HG03575 (cell line): Measurements from ENCODE around the gene BAG5.
"Not testable (repeated sequence)": the region's sequence is repeated elsewhere in the genome, so short reads cannot be mapped to it uniquely, and the experiment has no call there.

Experiments
- ATAC-seq: cut with Tn5 transposase; IDR thresholded peaks from one replicate; pipeline ENCODE4 v1.9.1; 2021; ENCODE audit not compliant: unreplicated experiment, insufficient number of reproducible peaks, low FRiP score; ENCODE audit errors: extremely low read depth

BAG5 gene

DNA sequence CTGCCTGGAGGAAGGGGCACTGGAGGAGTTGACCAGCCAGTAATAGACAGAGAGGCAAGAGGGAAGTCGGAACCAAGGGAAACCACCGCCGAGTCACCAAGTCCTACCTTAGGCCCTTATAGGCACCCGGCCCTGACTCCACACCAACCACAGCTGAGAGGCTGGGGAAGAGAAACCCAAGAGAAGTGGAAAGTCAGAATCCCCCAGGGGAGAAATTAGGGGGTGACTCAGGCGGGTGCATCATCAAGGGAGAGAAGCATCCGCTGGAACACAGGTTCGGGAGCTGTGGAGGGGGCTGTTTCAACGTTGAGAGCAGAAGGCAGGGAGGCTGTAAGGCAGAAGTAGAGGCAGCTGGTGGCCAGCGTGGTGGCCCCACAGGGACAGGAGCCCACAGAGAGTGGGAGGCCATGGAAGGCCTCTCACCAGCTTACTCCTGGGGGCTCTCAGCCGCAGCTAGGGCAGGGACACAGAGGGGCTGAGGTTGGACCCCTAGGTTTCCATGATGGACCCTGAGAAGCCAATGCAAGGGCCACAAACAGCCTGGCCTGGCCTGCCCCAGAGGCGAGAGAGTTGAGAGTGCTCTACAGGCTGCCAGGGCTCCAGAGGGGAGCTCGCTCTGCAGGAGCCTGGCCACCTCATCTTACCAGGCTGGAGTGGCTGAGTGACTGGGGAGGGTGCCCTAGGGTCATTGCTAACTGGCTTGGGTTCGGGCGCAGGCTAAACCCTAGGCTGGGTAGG, 34.9 kb downstream of the BAG5 start:
- ATAC-seq = no peak

DNA sequence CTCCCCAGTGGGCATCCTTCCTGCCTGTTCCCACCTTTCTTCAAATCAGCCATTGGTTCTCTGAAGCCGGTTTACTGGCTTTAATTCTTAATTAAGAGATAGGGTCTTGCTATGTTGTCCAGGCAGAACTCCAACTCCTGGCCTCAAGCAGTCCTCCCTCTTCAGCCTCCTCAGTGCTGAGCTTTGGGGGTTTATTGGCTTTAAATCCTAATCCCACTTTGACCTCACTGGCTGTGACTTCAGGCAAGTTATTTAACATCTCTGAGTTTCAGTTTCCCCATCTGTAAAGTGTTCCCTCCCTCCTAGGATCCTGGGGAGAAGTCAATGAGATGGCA, 35.6 kb downstream of the BAG5 start:
- no peak for ATAC-seq

GRCh38 chr14:103526247-103526913, 36.1 kb downstream of the BAG5 start:
- no peak for ATAC-seq

DNA sequence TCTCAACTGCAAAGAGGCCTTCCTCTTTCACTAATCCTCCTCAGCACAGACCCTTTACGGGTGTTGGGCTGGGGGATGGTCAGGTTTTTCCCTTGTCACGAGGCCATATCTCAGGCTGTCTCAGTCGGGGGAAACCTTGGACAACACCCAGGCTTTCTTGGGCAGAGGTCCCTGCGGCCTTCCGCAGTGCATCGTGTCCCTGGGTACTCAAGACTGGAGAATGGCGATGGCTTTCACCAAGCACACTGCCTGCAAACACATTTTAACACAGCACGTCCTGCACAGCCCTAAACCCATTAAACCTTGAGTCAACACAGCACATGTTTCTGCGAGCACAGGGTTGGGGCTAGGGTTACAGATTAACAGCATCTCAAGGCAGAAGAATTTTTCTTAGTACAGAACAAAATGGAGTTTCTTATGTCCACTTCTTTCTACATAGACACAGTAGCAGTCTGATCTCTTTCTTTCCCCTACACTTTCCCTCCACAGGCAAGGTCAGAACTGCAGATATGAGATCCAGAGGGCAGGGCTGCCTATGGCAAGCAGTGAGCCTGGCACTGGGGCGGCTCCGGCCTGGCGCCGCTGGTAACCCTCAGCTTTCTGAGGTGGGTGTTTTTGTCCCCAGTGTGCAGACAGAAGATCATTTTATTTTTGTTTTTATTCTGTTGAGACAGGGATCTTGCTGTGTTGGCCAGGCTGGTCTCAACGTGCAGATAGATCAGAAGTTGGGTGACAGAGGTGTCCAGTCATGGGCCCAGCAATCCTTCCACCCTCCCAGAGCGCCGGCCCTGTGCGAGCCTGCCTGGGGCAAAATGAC, 36.8 kb downstream of the BAG5 start:
- not testable (repeated sequence) for ATAC-seq

DNA sequence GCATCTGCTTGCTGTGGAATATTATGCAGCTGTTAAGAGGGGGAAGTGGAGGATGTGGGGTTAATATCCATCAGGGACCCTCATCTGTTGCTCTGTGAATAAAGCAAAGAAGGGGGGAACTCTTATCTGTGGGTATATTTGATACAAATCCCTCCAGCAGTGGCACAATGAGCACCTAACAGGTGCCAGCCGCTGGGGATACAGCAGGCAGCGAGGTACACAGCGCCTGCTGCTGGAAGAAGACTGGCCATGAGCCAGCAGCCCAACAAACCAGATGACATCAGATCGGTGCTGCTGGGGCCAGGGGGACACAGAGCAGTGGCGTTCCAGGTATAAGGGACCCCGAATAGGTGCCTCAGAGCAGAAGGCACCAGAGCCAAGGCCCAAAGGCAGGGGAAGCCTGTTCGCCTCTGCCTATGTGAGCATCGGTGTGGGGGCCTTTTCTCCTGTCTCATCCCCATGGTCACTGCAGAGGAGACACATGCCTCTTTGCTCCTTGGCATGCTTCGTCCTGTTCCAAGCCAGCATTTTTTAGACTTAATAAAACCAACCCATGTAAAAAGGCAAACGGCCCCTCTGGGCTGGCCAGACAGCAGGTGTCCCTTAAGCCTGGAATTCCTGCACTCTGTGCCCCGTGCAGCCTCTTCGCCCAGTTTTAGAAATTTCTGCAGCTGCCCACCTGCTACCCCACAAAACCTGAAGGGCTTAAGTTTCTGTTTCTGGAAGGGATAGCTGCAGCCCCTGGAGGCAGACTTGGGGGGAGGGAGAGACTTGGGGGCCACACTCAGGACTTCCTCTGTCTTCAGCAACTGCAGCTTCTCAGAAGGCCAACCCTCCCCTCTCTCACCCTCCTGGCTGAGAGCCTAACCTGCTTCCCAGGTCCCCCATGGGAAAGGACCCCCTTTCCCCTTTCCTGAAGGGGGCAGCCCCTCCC, 38.2 kb downstream of the BAG5 start:
- no peak for ATAC-seq

DNA sequence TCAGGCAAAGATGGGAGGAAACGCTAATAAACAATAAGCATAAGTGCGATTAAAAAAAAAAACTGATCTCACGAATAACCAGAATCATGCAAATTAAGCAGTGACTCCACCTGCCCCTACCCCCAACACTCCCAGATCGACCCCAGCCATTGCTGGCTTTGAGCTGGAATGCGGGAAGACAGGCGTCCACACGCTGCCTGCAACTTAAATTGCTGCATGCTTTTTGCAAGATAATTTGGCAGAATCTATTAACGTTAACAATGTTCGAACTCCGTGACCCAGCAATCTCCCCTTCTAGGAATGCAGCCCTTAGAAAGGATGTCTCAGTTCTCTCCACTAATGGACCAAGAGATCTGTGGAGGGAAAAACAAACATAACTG, 38.9 kb downstream of the BAG5 start:
- no peak for ATAC-seq

GRCh38 chr14:103522649-103523574, 39.5 kb downstream of the BAG5 start, which contains the start of gene CKB:
CKB (minus strand) TSS chr14:103522830; CDS start chr14:103522493, 337 bp downstream.
- ATAC-seq = no peak

DNA sequence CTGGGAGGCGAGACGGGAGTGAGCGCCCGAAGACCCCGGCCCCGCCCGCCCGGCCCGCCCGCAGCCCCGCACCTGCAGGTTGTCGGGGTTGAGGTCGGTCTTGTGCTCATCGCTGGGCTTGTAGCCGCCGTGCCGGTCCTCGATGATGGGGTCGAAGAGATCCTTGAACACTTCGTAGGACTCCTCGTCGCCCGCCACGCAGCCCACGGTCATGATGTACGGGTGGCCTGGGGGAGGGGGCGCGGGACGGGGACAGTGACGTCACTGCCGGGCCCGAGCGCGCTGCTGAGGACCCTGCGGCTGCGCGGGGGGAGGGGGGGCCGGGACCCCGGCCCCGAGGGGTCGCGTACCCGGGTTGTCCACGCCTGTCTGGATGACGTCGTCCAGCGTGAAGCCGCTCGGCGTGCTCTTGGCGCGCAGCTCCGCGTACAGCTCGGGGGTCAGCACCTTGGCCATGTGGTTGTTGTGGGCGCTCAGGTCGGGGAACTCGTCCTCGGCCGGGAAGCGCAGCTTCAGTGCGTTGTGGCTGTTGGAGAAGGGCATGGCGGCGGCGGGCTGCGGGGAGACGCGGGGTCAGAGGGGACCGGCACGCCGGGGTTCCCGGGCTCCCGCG, 40.4 kb downstream of the BAG5 start:
- ATAC-seq = no peak

DNA sequence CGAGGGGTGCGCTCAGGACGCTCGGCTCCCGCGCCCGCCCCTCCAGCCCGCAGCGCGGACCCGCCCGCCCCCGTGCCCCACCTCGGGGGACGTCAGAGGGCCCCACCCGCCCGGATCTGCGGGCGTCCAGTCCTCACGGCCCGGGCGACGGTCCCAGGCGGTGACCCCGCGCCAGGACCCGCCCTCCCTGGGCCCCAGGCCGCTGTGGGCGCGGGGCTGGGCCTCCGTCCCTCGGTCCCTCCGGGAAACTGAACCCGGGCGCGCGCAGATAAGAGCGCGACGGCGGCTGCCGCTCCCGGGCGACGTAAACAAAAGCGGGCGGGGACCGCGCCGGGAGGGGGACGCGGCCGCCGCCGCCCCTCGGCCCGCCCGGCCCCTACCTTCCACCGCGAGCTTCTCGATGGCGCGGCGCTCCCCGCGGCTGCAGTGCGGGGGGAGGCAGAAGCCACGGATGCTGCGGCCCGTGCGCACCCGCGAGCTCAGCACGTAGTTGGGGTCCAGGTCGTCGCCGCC, 41.0 kb downstream of the BAG5 start:
- ATAC-seq = no peak

DNA sequence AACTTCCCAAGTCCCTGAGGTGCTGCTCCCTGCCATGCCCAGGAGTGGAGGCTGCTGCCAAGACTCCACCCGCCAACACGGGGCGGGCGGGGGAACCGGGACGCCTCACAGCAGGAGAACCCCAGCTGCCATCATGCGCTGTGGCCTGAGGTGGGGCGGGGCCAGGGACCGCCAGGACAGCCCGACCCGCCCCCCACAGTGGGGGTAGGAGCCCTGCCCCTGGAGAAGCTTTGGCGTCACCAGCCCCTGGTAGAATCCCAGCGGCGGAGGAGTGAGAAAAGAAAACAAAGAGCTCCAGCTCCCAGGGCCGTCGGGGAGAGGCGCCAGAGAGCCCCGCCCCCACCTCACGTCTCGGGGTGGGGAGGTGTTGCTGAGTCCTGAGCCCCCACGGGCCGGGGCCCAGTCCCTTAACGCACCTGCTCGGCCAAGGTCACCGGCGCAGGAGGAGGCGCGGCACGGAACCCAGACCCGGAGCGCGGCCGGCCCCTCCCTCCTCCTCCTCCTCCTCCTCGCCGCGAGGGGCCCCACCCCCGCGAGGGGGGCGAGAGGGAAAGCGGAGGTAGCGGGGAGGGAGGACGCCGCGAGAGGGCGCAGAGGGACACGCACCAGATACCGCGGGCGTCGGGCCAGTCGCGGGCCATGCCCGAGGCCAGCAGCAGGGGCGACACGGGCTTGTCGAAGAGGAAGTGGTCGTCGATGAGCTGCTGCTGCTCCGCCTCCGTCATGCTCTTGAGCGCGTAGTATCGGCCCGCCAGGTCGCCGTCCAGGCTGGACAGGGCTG, 41.6 kb downstream of the BAG5 start:
- no peak for ATAC-seq

GRCh38 chr14:103520269-103520656, 42.2 kb downstream of the BAG5 start:
- no peak for ATAC-seq

DNA sequence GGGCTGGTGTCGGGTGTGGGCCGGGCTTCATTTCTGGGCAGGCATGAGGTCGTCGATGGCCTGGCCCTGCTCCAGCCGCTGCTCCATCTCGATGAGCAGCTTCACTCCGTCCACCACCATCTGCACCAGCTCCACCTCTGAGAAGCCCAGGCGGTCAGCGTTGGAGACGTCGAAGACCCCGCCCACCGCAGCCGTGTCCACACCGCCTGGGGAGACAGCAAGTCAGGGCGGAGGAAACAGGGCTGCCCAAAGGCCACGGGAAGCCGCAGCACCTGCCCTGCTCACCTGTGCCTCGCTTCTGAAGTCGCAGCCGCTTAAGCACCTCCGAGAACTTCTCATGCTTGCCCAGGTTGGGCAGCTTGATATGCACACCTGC, 42.6 kb downstream of the BAG5 start:
- no peak for ATAC-seq

GRCh38 chr14:103519043-103519836, 43.2 kb downstream of the BAG5 start:
- ATAC-seq = no peak

DNA sequence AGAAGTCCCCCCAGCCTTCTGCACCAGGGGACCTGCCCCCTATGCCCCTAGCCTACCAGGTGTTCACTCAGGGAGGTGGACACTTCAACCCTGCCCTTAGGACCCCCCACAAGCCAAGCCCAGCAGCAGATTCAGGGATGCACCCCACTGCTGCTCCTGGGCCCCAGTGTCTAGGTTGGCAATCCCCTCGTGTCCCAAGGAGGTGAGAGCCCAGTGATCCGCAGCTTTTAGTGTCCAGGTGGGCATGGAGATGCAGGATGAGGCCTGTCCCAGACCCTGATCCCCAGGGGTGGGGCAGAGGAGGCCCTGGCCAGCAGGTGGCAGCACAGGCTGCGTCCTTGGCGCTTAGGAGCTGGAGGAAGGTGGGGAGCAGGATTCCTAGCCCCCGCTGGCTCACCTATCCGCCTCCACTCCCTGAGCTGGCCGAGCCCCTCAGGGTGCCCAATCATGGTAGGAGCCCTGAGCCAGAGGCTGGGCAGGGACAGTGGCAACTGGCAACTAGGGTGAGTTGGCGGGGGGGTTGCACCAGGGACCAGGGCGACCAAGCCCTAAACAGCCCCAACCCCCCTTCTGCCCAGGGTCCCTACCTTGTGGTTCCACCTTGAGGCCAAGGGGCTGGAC, 43.9 kb downstream of the BAG5 start:
- ATAC-seq = no peak

- no peak for ATAC-seq
Measured at GRCh38 chr14:103517721-103518421, 44.6 kb downstream of the BAG5 start.
